ENCODE data around the gene CARD10. TPM values are rescaled to one million over a fixed set of nuclear protein-coding genes. Genes with fewer than 3 reads are reported as not detected.
A peak's percentile ranks its signal among the peaks of the same experiment; 100 is the strongest.

CARD10 gene
- total and polyA plus RNA-seq, 2 of the 13 experiments (the other 11 are each of a cell fraction or from before 2014, with no cell fraction given) = 35.2 to 55.8 TPM

DNA sequence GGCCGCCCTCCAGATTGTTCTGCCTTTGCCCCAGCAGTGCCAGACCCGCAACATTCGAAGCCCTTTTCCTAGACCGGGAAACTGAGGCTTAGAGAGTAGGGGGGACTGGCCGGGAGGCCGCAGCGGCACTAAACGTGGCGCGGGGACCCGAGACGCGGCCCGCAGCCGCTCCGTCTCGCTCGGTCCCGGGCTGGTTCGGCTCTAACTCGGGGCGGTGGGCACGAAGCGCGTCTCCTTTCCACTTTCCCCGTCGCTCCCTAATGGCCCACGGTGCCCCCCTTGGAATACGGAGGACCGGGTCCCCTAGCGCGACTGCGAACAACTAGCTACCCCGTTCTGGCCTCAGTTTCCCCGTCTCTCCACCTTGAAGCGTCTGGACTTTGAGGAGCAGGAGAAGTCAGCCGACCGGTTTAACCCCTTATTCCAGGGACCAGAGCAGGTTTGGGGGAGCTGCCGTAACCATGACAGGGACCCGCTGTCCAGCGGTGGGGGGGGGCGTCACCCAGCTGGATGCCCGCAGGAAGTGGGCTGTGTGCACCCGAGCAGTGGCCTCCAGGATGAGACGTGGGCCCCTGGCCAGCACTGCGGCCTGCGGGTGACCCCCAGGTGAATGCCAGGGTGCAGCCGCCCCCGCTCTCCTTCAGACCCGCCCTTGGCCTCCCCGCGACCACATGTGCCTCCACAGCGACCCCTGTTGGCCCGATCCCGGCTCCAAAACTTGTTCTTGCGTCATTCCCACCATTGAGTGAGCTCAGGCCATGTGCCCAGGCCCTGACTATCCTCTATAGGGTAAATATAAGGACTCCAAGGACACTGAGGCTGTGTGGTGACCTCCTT lies 42.2 kb upstream of the CARD10 start (continued):
- TF ChIP-seq ZNF264 (CRISPR knock-in tag; IDR thresholded peaks at IDR 0.05) (no peak), GATAD1 (CRISPR knock-in tag; IDR thresholded peaks at IDR 0.05) (peak; percentile 55), NR2F6 (IDR thresholded peaks at IDR 0.05) (peak; percentile 74), NR2F6 (CRISPR knock-in tag; IDR thresholded peaks at IDR 0.05) (peak; percentile 90), ZSCAN9 (CRISPR knock-in tag; IDR thresholded peaks at IDR 0.05; ENCODE audit: borderline replicate concordance) (peak; percentile 71; the same call in 1 of the 2 replicates), HNRNPK (IDR thresholded peaks at IDR 0.05; ENCODE audit: low read depth, low read length, poor library complexity, severe bottlenecking) (peak; percentile 8), AHR (CRISPR knock-in tag; IDR thresholded peaks at IDR 0.05) (no peak), RAD51 (IDR thresholded peaks at IDR 0.05; ENCODE audit: borderline replicate concordance) (no peak), ZBTB7B (CRISPR knock-in tag; IDR thresholded peaks at IDR 0.05) (peak; percentile 80), SMARCC2 (IDR thresholded peaks at IDR 0.05) (no peak), NRL (CRISPR knock-in tag; IDR thresholded peaks at IDR 0.05; ENCODE audit: borderline replicate concordance) (no peak; the same call in 1 of the 2 replicates), RBM22 (optimal IDR thresholded peaks at IDR 0.05; ENCODE audit: low read length) (no peak), ZNF747 (CRISPR knock-in tag; IDR thresholded peaks at IDR 0.05; ENCODE audit: borderline replicate concordance) (no peak), SMYD3 (CRISPR knock-in tag; IDR thresholded peaks at IDR 0.05) (peak; percentile 53; the same call in 1 of the 2 replicates), MATR3 (CRISPR knock-in tag; IDR thresholded peaks at IDR 0.05) (no peak), ARNTL (CRISPR knock-in tag; IDR thresholded peaks at IDR 0.05) (peak; percentile 84), SPEN (CRISPR knock-in tag; IDR thresholded peaks at IDR 0.05; ENCODE audit: low read depth) (peak; percentile 85), ZFY (CRISPR knock-in tag; IDR thresholded peaks at IDR 0.05) (peak; percentile 84), KMT2A (CRISPR knock-in tag; IDR thresholded peaks at IDR 0.05) (peak; percentile 20; the same call in 1 of the 2 replicates), ZBTB21 (CRISPR knock-in tag; IDR thresholded peaks at IDR 0.05) (peak; percentile 89), ZNF660 (CRISPR knock-in tag; IDR thresholded peaks at IDR 0.05; ENCODE audit: borderline replicate concordance, low read depth) (no peak)
- TF ChIP-seq, protein P1, sequence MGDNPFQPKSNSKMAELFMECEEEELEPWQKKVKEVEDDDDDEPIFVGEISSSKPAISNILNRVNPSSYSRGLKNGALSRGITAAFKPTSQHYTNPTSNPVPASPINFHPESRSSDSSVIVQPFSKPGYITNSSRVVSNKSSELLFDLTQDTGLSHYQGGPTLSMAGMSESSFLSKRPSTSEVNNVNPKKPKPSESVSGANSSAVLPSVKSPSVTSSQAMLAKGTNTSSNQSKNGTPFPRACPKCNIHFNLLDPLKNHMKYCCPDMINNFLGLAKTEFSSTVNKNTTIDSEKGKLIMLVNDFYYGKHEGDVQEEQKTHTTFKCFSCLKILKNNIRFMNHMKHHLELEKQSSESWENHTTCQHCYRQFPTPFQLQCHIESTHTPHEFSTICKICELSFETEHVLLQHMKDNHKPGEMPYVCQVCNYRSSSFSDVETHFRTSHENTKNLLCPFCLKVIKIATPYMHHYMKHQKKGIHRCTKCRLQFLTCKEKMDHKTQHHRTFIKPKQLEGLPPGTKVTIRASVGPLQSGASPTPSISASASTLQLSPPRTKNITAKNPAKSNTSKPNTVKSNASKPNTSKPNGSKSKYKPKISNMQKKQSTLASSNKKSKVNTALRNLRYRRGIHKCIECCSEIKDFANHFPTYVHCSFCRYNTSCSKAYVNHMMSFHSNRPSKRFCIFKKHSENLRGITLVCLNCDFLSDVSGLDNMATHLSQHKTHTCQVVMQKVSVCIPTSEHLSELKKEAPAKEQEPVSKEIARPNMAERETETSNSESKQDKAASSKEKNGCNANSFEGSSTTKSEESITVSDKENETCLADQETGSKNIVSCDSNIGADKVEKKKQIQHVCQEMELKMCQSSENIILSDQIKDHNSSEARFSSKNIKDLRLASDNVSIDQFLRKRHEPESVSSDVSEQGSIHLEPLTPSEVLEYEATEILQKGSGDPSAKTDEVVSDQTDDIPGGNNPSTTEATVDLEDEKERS (CRISPR knock-in tag; IDR thresholded peaks at IDR 0.05) = no peak
- TF ChIP-seq, protein P2, sequence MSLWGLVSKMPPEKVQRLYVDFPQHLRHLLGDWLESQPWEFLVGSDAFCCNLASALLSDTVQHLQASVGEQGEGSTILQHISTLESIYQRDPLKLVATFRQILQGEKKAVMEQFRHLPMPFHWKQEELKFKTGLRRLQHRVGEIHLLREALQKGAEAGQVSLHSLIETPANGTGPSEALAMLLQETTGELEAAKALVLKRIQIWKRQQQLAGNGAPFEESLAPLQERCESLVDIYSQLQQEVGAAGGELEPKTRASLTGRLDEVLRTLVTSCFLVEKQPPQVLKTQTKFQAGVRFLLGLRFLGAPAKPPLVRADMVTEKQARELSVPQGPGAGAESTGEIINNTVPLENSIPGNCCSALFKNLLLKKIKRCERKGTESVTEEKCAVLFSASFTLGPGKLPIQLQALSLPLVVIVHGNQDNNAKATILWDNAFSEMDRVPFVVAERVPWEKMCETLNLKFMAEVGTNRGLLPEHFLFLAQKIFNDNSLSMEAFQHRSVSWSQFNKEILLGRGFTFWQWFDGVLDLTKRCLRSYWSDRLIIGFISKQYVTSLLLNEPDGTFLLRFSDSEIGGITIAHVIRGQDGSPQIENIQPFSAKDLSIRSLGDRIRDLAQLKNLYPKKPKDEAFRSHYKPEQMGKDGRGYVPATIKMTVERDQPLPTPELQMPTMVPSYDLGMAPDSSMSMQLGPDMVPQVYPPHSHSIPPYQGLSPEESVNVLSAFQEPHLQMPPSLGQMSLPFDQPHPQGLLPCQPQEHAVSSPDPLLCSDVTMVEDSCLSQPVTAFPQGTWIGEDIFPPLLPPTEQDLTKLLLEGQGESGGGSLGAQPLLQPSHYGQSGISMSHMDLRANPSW (CRISPR knock-in tag; IDR thresholded peaks at IDR 0.05; ENCODE audit: borderline replicate concordance) = no peak
- TF ChIP-seq, protein P3, sequence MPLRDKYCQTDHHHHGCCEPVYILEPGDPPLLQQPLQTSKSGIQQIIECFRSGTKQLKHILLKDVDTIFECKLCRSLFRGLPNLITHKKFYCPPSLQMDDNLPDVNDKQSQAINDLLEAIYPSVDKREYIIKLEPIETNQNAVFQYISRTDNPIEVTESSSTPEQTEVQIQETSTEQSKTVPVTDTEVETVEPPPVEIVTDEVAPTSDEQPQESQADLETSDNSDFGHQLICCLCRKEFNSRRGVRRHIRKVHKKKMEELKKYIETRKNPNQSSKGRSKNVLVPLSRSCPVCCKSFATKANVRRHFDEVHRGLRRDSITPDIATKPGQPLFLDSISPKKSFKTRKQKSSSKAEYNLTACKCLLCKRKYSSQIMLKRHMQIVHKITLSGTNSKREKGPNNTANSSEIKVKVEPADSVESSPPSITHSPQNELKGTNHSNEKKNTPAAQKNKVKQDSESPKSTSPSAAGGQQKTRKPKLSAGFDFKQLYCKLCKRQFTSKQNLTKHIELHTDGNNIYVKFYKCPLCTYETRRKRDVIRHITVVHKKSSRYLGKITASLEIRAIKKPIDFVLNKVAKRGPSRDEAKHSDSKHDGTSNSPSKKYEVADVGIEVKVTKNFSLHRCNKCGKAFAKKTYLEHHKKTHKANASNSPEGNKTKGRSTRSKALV (CRISPR knock-in tag; IDR thresholded peaks at IDR 0.05) = 0 out of 2 replicates have a peak, but pooled peaks have one; percentile 35

All from HepG2 (cell line).